Thyroid gland (tissue), 4 donors: ENCODE data around the gene COX6B2. TPM values are rescaled to one million over a fixed set of nuclear protein-coding genes. Genes with fewer than 3 reads are reported as not detected.
A peak's percentile ranks its signal among the peaks of the same experiment; 100 is the strongest.

Source experiments
- DNase-seq, 2 donors: peaks; one replicate each; pipeline ENCODE4 v3.0.0-alpha.2; 2019
- H3K27ac ChIP-seq, 3 donors: fragments of 200-600 bp; sonication (generic); 1 replicate in 2 of 3; 2 replicates in 1 of 3; pipeline ENCODE4 v1.5.1; 2016 to 2019; ENCODE audit warnings: mild to moderate bottlenecking in 1 of 3, moderate library complexity in 1 of 3
- H3K27me3 ChIP-seq: fragments of 200-600 bp; sonication (generic); one replicate; pipeline ENCODE4 v1.5.1; 2019
- H3K36me3 ChIP-seq, 2 donors: fragments of 200-600 bp; sonication (generic); one replicate each; pipeline ENCODE4 v1.5.1; 2016 to 2019
- H3K4me1 ChIP-seq, 2 donors: fragments of 200-600 bp; sonication (generic); one replicate each; pipeline ENCODE4 v1.5.1; 2017 to 2019
- H3K4me3 ChIP-seq, 3 donors: fragments of 200-600 bp; sonication (generic); replicated peaks in 1 of 3; 1 replicate in 2 of 3; 2 replicates in 1 of 3; pipeline ENCODE4 v1.5.1; 2016; ENCODE audit warnings: mild to moderate bottlenecking in 1 of 3
- H3K9me3 ChIP-seq: fragments of 200-600 bp; sonication (generic); one replicate; pipeline ENCODE4 v1.5.1; 2017
- CTCF ChIP-seq, 6 experiments: fragments of 200-600 bp in 3 of 6; fragments of 450-650 bp in 3 of 6; sonication (generic) in 3 of 6; IDR thresholded peaks; one replicate each; pipeline ENCODE4 v1.5.1; 2016 to 2019; ENCODE audit warnings: antibody characterized with exemption in 6 of 6, mild to moderate bottlenecking in 2 of 6, inconsistent platforms in 1 of 6, moderate library complexity in 1 of 6
- POLR2A ChIP-seq, 2 donors: fragments of 450-650 bp; IDR thresholded peaks; one replicate each; pipeline ENCODE4 v1.6.1; 2017; ENCODE audit warnings: antibody characterized with exemption in 2 of 2, mild to moderate bottlenecking in 2 of 2, moderate library complexity in 1 of 2
- whole genome bisulfite sequencing, 2 donors: methylation state at CpG; one replicate each; pipeline ENCODE4 v1.1.5; 2017; 5-methylcytosine and 5-hydroxymethylcytosine counted together
- intact Hi-C: fragments of 100-400 bp; cut with DNase I; formaldehyde crosslinking; loops from one replicate; pipeline ENCODE4 v1.15.1; 2023
- total RNA-seq, 4 donors: library from RNA; depleted of rRNA; stranded (reverse); fragments of >200 nt; gene quantifications; one replicate each; pipeline ENCODE4 v1.2.3, GENCODE V29; 2016

The COX6B2 gene
- total RNA-seq, 4 donors from 2014 or later: 0.94 TPM; not detected in 3

DNA sequence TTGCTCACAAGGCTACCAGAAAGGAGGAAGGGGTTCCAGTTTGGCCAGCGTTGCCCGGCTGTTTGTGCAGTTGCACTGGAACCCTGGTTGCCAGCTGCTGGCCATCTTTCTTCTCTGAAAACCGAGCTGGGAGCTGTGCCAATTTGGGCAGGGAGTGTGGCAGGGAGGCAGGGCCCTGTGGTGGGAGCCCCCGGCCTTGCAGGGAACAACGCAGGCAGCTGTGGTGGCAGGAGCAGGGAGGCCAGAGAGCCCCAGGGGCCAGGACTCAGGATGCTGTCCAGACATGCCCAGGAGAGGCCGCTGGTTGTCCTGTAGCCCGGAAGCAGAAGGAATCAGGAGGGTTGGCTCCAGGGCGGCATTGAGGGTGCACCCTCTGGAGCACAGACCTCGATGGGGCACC lies 10.1 kb downstream of the COX6B2 start:
- Histone ChIP-seq H3K36me3 (peaks cover 6 to 9% of the 10 kb centered on the region in 2 donors), H3K4me3 (no peak overlapping the region), H3K9me3 (no peaks in the 10 kb centered on the region), H3K27ac (no peak overlapping the region), H3K4me1 (peaks cover 14 to 16% of the 10 kb centered on the region in 2 donors), H3K27me3 (no peaks in the 10 kb centered on the region)
- intact Hi-C loops: no loop called here
- WGBS, 2 donors: 88 to 95% methylated on average over 8 of the region's 9 CpGs
- DNase-seq: no peak
- TF ChIP-seq POLR2A (IDR thresholded peaks at IDR 0.05) (no peak), CTCF (IDR thresholded peaks at IDR 0.05) (no peak)

DNA sequence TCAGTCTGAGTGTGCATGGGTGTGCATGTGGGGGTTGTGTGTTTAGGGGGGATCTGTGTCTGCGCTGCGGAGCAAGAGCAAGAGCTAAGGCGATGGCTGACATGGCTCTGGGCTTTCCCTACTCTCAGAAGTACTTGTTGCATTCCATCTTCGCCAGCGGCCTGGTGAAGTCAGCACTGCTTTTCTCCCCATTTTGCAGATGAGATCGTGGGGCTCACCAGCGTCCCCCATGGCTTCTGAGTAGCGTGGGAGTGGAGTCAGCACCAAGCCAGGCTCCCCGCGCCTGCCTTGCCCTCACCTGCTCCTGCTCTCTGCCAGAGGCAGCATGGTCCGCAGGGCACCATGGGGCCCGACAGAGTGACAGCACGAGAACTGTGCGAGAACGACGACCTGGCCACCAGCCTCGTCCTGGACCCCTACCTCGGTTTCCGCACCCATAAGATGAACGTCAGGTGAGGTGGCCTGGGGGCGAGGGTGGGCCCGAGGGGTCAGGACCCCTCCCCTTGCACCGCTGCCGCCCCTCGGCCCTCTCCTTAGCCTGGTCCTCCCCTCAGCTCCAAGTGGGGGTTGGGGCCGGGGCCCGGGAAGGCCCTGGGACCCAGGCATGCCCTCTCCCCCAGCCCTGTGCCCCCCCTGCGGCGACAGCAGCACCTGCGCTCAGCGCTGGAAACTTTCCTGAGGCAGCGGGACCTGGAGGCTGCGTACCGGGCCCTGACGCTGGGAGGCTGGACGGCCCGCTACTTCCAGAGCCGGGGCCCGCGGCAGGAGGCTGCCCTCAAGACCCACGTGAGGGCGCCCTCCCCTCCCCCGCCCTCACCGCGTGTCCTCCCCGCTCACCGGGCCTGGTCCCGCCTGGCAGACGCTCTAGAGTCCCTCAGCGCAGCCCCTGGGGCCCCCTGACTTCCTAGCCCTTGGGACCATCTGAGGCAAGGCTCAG lies 12.7 kb downstream of the COX6B2 start:
- H3K4me1 ChIP-seq: peaks cover 14 to 22% of the 10 kb centered on the region in 2 donors
- H3K4me3 ChIP-seq: no peak overlapping the region
- no peaks in the 10 kb centered on the region for H3K27me3 ChIP-seq
- WGBS, 2 donors: 85 to 86% methylated on average over 26 to 42 of the region's 50 CpGs
- peaks cover 6 to 9% of the 10 kb centered on the region in 2 donors for H3K36me3 ChIP-seq
- TF ChIP-seq CTCF (IDR thresholded peaks at IDR 0.05) (no peak), POLR2A (IDR thresholded peaks at IDR 0.05) (no peak)
- intact Hi-C loops: no loop called here
- H3K9me3 ChIP-seq: no peaks in the 10 kb centered on the region
- H3K27ac ChIP-seq: no peak overlapping the region
- DNase-seq: no peak

DNA sequence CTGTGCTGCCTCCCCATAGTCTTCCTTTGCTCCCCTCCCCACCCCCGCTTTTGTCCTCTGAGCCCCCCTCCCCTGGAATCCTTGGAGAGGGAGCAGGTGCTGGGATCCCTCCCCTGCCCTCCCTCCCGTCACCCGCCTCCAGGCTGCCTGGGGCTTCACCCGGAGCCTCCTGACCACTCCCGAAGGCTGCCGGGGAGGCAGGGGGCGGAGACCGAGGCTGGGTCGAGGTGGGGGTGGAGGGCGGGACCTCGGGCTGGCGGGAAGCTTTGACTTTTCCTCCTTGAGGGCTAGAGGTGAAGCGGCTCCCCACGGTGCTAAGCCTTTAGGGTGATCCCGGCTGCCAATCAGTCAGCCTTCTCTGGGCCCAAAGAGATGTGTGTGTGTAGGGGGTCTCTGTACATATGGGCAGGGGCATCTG lies 13.3 kb downstream of the COX6B2 start:
- Histone ChIP-seq H3K27ac (no peak overlapping the region), H3K4me3 (peak overlapping the region in 2 of 3 donors; percentile 14 to 58), H3K27me3 (no peaks in the 10 kb centered on the region), H3K4me1 (peaks cover 14 to 22% of the 10 kb centered on the region in 2 donors), H3K9me3 (no peaks in the 10 kb centered on the region), H3K36me3 (peaks cover 6 to 9% of the 10 kb centered on the region in 2 donors)
- 4 to 8% methylated on average over 7 to 12 of the region's 15 CpGs for WGBS, 2 donors
- intact Hi-C loops: no loop called here
- TF ChIP-seq CTCF (IDR thresholded peaks at IDR 0.05) (no peak), POLR2A (IDR thresholded peaks at IDR 0.05) (no peak)
- peak; percentile 76 to 77 for DNase-seq

- Histone ChIP-seq H3K4me1 (peaks cover 14 to 22% of the 10 kb centered on the region in 2 donors), H3K36me3 (peaks cover 6 to 9% of the 10 kb centered on the region in 2 donors), H3K4me3 (peak overlapping the region; percentile 14 to 61 (median 58)), H3K27ac (no peak overlapping the region), H3K9me3 (no peaks in the 10 kb centered on the region), H3K27me3 (no peaks in the 10 kb centered on the region)
- TF ChIP-seq POLR2A (IDR thresholded peaks at IDR 0.05) (no peak), CTCF (IDR thresholded peaks at IDR 0.05) (no peak)
- peak; percentile 12 to 13 for DNase-seq
- 3 to 6% methylated on average over 23 to 24 of the region's 24 CpGs for WGBS, 2 donors
- intact Hi-C loops: no loop called here
These were observed 13.8 kb downstream of the COX6B2 start for GRCh38 chr19:55340784-55341147.
